ENCODE results near the gene TWIST2. TPM values are rescaled to one million over a fixed set of nuclear protein-coding genes. Genes with fewer than 3 reads are reported as not detected.

The TWIST2 gene
- total and polyA plus RNA-seq, 10 of the 15 experiments (the other 5 are each of a cell fraction or from before 2014, with no cell fraction given): not detected

- Histone ChIP-seq H3K9ac (ENCODE audit: control insufficient read depth, insufficient read depth, low read length) (no peak overlapping the region), H4K20me1 (ENCODE audit: control insufficient read depth, insufficient read depth) (no peaks in the 10 kb centered on the region), H3K36me3 (ENCODE audit: control insufficient read depth in 2 of 2, insufficient read depth in 2 of 2, low read length in 1 of 2) (no peaks in the 10 kb centered on the region), H3K27me3 (replicated peaks in 1 of 2; ENCODE audit: control insufficient read depth in 2 of 2, insufficient read depth in 2 of 2, low read length in 1 of 2) (no peaks in the 10 kb centered on the region), H3K27ac (ENCODE audit: control insufficient read depth, insufficient read depth) (no peak overlapping the region), H3K4me1 (ENCODE audit: control insufficient read depth, insufficient read depth, low read length) (no peaks in the 10 kb centered on the region), H2AFZ (ENCODE audit: control insufficient read depth, low read depth, low read length) (no peak overlapping the region), H3K4me3 (no peak overlapping the region), H3K9me3 (replicated peaks; ENCODE audit: control insufficient read depth, insufficient read depth, low read length) (no peaks in the 10 kb centered on the region), H3K4me2 (ENCODE audit: control insufficient read depth, insufficient read depth) (no peak overlapping the region), H3K79me2 (ENCODE audit: control insufficient read depth, insufficient read depth, low read length) (no peaks in the 10 kb centered on the region)
- in situ Hi-C loops (cut with MboI) (no loop called here), intact Hi-C loops (cut with micrococcal nuclease; ENCODE audit: unreplicated experiment) (no loop called here)
- ChIA-PET CTCF (no interaction called here), POLR2A (no interaction called here), RAD21 (ENCODE audit: unreplicated experiment) (no interaction called here), SMC1A (ENCODE audit: uncharacterized antibody, unreplicated experiment) (interaction anchor here (0.6 kb wide), 1 partner anchor 50 kb away, joined by 3 read pairs; no protein-coding TSS in a partner anchor)
- 0% methylated on average over 3 of the region's 3 CpGs for WGBS (ENCODE audit: insufficient coverage, insufficient replicate concordance, low lambda C conversion rate, missing lambda C conversion rate)
- no TSS peak for BruUV-seq (replicated peaks)
- TF ChIP-seq SP1 (IDR thresholded peaks at IDR 0.05; ENCODE audit: low read depth, low read length): no peak
- no peak for TF ChIP-seq PAX8 (IDR thresholded peaks at IDR 0.05)
- no peak for TF ChIP-seq SKIL (IDR thresholded peaks at IDR 0.05; ENCODE audit: low read depth, poor library complexity, severe bottlenecking)
- TF ChIP-seq TCF12 (IDR thresholded peaks at IDR 0.05; ENCODE audit: low read depth, low read length): no peak
- no peak for TF ChIP-seq SIX5 (IDR thresholded peaks at IDR 0.05; ENCODE audit: low read depth, low read length, severe bottlenecking)
- no peak for TF ChIP-seq SMAD5 (IDR thresholded peaks at IDR 0.05; ENCODE audit: low read depth)
- no peak for TF ChIP-seq NR2F1 (conservative IDR thresholded peaks at IDR 0.05)
- TF ChIP-seq HDAC2 (IDR thresholded peaks at IDR 0.05): no peak
- DNase-seq (ENCODE audit: low read depth, low spot score) (no peak), FAIRE-seq (no peak), ATAC-seq (no peak)
Observed at GRCh38 chr2:238834982-238835381, 12.9 kb upstream of the TWIST2 start.
